GM18870 (cell line): Measurements from ENCODE around the gene GDF15.

Experiments used
- ATAC-seq: cut with Tn5 transposase; IDR thresholded peaks from one replicate; pipeline ENCODE4 v1.9.1; 2021; ENCODE audit warnings: moderate library complexity; ENCODE audit not compliant: unreplicated experiment

GDF15 gene

DNA sequence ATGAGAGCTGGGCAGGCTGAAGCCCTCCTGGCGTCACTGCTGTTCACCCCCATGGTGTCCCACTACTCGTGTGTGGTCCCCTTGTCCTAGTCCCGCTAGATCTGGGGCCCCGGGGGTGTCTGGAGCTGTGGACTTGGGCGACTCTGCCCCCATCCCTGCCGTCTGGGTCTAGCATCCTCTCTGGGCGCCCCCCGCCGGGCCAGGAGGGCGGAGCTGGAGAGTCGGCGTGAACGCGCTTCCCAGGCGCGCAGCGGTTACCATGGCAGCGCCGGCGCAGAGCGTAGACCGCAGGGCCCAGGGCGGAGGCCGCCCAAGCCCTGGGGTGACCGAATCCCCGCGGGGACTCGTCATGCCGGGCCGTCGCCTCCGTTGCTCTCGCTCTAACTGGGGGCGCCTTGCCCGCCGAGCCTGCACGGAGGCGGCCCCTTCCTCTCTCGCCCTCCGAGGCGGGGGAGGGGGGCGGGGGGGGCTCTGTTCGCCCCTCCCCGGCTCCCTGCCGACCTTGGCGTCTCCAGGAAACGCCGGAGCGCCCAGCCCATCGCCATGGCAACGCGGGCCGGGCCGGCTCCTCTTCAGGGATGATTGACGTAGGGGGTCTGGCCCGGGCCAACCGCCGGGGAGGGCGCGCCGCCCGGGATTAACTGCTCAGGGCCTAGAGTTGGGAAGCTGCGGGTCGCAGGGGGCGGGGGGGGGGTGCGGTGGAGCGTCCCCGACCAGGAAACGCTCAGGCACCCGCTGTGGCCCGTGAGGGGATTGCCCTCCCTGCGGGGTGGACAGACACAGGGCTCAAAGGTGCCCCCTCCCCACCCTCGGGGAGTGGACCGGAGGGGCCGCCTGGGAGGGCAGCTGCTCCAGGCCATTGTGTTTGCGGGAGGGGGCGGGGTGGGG, 43.1 kb downstream of the GDF15 start:
- ATAC-seq = no peak

DNA sequence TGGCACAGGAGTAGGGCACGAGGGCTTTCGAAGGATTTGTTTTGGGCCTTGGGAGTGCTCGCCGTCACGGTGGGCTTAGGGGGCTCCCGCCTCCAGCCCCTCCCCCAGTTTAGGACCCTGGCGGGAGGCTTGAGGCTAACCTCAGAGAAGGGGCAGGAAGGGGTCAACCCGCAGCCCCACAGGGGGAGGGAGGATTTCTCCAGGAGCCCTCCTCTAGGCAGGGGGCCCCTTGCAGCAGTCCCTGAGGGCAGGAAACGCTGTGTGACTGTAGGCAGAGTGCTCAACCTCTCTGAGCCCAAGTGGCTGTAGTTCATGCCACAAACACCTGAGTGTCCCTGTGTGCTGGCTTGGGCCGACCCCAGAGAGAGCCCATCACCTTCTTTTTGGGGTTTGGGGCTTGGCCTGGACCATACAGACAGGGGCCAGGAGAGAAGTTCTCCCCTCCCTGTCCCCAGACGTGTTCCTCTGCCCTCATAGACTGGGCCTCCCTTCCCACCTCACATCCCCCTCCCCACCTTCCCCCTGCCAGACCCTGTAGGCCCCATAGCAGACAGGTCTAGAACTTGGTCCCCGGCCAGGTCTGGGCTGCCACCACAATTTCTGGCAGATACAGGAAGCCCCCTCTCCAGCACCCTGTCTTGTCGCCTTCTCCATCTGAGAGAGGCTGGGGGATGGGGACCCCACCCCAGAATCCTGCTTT, 43.9 kb downstream of the GDF15 start:
- ATAC-seq = no peak

DNA sequence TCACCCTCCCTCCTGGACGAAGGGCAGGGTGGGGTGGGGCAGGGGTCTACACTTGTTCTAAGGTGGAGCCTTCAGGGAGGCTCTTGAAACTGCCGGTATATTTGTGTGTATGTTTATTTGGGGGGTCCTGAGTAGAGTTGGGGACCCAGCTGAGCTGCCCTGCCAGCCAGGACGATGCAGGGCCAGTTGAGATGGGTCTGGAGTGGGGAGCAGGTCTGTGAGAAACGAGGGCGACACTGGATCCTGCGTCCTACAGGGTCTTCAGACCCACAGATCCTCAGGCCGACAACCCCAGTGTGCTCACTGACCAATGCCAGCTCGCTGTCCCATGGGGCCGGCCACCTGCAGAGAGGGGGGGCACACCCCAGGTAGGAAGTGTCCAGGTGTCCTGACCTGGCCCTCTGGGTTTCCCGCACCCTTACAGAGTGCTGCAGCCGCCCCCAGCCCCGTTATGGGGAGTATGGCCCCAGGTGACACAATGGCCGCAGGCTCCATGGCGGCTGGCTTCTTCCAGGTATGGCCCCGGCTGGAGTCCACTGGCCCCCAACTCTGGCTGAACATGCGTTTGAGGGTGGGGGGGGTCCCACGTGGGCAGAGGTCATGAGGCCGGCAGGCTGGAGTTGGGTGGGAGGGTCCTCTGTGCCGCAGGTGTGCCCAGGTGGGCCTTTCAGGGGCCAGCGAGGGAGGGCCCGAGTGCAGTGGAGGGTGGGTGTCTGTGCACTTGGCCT, 44.6 kb downstream of the GDF15 start:
- ATAC-seq = no peak

DNA sequence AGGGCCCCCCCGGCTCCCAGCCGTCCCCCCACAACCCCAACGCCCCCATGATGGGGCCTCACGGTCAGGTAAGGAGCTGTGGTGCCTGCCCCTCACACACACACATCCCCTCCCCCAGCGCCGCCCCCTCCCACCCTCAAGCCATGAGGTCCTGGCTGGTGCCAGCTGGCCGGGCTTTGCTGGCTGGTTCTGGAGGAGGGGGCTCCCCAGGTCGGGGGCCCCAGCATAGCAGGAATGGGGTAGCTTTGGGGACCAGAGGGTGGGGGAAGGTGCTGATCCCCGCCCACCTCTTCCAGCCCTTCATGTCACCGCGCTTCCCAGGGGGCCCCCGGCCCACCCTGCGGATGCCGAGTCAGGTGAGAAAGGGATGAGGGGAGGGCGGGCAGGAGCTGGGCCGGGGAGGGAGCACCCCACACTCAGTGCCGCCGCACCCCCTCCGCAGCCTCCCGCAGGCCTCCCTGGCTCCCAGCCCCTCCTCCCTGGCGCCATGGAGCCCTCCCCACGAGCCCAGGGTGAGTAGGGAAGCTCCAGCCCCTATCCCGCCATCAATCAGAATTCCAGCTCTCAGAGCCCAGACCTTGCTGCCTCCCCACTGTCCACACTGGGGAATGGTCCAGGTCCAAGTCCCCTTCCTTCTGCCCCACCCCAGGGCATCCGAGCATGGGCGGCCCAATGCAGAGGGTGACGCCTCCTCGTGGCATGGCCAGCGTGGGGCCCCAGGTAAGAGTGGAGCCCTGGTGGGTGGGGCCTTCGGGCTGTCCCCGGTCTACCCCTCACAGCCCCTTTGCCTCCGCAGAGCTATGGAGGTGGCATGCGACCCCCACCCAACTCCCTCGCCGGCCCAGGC, 45.6 kb downstream of the GDF15 start:
- ATAC-seq = no peak

DNA sequence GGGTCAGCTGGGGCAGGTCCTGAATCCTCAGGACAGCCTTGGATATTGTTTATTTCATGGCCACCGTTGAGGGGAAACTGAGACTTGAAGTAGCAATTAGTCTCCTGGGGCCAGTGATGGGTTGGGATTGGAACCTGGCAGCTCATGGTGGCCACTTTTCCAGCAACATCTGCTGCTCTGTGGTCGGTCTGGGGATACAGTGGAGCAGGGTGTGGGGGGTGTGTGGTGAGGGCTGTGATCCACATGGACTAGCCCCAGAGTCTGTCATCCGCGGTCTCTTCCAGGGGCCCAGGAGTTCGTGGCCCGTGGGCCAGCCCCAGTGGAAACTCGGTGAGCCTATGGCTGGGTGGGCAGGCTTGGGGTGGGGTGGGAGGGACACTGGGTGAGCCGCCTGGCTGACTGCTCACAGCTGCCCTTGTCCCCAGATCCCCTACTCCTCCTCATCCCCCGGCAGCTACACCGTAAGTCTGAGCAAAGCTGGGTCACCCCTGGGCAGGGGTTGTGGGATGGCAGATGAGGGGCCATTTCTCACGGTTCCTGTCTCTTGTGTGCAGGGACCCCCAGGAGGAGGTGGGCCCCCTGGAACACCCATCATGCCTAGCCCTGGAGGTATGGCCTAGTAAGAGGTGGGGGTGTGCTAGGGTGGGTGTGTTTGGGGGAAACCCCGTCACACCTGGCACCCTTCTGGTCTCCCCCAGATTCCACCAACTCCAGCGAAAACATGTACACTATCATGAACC, 46.5 kb downstream of the GDF15 start:
- ATAC-seq = no peak

DNA sequence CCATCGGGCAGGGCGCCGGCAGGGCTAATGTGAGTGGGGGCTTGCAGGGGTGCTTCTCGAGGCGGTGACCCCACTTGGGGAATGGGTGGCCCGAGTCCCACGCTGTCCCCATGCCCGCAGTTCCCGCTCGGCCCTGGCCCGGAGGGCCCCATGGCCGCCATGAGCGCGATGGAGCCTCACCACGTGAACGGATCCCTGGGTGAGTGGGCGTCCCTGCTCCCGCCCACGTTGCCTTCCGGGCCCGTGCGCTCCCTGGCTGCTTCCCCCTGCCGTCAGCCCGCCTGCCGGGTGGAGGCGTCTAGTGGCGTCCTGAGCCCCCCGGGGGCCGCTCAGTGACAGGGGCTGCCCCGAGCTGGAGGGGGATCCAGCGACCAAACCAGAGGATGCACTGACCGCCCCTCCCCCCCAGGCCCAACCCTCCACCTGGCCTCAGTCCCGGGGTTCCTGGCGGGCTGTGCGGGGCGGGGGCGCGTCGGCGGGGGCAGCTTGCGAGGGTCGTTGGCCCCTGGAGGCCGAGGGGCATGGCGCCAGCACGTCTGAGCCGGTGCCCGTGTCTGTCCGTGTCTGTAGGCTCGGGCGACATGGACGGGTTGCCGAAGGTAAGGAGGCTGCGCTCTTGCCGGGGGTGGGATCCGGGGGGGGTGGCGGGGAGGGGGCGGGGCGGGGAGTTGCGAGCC, 47.2 kb downstream of the GDF15 start:
- no peak for ATAC-seq

DNA sequence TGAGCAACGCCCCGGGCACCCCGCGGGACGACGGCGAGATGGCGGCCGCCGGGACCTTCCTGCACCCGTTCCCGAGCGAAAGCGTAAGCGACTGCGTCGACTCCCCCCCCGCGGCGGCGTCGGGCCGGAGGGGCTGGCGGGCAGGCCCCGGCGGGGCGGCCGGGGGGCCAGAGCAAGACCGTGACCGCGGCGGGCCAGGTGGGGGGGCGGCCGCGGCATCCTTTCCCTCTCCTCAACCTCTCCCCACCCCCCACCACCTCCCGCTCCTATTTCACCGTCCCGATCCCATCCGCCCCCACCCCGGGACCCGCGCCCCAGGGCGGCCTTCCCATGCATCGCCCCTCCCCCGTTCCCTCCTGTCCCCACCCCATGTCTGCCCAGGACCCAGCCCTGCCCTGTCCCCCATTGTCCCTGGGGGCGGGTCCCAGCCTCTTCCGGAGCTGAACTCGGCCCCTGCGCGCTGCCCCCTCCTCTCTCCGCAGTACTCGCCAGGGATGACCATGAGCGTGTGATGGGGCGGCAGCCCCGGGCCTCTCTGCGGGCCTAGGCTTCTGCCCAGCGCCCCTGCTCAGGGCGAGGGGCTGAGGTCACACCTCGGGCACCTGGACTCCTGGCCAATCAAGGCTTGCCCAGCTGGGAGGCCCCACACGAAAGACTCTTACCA, 47.9 kb downstream of the GDF15 start:
- no peak for ATAC-seq

DNA sequence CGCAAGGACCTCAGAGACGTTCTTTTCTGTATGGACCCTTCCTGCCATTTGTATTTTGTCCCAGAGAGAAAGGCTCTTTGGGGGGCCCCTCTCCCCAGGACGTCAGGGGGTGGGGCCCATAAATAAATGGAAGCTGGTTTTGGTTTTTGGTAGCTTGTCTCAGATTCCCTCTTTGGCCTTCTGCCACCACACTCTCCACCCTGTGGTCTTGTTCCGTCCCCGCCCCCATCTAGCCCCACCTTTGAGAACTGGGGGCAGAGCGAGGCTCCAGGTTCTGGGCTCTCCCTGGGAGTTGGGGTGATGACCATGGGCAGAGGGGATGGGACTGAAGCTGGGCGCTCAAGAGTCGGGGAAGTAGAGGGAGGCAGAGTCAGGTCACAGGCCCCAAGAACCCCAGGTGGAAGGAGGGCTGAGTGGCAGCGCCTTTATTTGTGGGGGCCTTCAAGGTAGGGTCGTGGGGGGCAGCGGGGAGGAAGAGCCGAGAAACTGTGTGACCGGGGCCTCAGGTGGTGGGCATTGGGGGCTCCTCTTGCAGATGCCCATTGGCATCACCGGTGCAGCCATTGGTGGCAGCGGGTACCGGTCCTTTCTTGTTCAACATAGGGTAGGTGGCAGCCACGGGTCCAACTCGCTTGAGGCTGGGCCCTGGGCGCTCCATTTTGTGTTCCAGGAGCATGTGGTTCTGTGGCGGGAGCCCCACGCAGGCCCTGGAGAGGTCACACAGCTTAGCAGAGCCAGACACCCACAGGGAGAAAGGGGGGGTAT, 48.6 kb downstream of the GDF15 start:
- no peak for ATAC-seq

DNA sequence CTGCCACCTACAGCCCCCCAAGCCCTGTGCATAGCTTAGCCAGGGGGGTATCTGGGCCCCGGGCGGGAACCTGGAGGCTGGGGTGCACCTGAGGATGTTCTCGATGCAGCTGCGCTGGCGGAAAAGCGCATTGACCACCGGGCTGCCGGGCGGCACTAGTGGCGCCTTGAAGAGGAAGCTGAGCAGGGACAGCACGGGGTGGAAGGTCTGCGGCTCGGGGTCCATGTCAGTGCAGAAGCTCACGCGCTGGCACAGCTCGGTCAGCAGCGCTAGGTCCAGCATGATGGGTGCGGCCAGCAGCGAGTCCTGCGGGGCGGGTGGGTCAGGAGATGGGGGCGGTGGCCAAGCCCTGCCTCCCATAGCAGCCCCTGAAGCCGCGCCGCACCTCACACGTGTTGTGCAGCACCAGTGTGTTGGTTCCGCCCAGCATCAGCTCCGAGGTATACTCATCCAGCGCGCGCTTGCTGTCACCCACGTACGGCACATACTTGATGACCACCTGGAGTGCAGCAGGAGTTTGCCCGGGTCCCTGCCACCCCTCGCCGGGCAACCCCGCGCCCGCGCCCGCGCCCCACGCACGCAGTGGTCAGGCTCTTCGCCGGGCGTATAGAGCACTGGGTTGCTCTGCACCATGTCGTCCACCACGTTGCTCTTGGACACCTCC, 49.4 kb downstream of the GDF15 start:
- ATAC-seq = no peak

DNA sequence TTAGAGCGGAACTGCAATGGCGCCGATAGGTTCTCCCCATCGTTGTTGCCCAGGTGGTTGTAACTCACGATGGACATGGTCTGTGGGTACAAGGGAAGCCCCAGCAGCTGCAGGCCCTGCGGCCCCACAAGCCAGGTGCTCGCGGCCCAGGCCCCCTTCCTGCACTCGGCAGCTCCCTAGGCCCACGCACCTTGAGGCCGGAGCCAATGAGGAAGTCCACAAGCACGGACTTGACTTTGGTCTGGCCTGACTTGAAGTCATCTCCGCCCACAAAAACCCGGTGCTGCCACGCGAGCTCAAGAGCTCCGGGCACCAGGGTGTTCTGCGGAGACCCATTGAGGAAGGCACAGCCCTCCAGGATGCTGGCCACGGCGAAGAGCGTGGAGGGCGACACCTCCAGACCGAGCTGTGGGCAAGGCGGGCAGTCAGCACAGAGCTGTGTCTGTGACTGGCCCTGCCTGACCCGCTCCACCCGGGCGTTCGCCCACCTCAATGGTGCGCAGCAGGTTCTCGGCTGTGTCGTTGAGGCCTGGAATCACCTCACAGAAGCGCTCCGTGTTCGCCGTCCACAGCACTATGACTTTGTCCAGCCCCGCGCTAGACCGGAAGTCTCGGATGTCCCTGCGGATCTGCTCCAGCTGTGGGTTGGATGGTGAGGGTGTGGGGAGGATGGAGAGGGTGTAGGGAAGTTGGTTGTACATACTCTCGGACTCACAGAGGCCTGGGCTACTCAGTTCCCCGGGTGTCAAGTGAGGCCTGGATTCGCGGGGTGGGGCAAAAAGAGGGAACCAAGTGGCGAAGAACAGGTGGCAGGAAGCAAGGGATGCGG, 50.1 kb downstream of the GDF15 start:
- no peak for ATAC-seq

DNA sequence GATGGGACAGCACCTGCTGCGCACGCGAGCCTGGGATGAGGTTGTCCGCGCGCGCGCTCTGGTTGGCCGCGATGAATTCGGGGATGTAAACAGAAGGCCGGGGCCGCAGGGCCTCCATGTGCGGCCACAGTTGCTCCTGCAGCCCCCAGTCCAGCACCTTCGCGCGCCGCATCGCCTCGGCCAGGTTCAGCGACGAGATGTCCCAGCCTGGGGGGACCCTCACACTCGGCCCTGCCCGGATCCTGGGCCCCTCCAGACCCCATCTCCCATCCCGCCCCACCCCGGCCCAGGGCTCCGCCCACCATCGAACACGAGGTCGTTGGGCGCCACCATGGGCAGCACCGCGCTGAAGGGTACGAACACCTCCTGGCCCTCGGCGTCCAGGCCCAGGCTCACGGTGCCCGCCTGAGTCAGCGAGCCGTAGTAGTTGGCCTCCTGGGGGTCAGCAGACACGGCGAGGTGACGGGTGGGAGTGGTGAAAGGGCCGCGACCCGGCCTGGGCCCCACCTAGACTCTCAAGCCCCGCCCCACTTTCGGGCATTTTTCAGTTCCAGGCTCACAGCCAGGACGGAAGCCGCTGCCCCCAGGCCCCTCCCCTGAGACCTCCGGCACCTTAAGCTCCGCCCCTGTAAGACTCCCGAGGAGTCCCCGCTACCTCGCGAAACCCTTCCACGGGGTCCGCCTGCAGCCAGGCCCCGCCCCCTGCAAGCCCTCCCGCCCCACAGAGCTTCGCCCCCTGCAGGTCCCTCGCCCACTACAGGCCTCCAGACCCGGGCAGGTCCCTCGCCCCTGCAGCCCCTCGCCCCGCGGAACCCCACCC, 50.9 kb downstream of the GDF15 start:
- ATAC-seq = peak; percentile 40

DNA sequence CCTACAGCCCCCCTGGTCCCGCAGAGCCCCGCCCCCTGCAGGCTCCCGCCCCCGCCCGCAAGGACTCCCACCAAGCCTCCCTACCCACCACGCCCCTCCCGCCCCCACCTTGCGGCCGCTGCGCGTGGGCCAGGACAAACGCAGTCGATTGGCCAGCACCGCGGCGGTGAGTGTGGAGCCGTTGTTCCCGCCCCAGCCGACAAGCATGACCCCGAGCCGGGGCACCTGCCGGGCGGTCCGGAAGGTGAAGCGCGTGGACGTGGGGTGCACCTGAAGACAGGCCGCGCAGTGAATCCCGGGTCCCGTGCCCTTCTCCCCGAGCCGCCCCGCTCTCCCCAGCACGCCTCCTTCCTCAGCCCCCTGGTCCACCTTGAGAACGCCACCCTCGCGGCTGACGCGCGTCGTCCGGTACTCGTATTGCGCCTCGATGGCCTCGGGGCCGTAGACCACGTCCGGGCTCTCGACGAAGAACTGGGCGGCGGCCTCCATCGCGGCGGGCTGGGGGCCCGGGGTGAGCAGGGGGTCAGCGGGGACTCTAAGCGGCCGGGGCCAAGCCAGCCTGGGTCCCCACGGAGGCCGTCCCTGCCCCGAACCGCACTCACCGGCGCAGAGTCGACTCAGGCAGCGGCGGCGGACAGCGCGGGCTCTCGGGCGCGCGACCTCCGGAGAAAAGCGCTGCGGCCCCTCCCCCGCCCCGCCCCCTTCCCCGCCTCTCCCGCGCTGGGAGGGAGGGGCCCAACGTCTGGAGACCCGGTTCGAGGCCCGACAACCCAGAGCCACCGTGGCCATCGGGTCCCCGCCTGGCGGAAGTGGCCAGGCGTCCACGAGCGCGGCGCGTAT, 51.8 kb downstream of the GDF15 start, which contains the start of gene ISYNA1:
Gene ISYNA1, minus strand, starts transcription at position 643 of the 840 bp plus-strand sequence. Its CDS starts 154 bp downstream, at position 489.
- ATAC-seq = no peak

DNA sequence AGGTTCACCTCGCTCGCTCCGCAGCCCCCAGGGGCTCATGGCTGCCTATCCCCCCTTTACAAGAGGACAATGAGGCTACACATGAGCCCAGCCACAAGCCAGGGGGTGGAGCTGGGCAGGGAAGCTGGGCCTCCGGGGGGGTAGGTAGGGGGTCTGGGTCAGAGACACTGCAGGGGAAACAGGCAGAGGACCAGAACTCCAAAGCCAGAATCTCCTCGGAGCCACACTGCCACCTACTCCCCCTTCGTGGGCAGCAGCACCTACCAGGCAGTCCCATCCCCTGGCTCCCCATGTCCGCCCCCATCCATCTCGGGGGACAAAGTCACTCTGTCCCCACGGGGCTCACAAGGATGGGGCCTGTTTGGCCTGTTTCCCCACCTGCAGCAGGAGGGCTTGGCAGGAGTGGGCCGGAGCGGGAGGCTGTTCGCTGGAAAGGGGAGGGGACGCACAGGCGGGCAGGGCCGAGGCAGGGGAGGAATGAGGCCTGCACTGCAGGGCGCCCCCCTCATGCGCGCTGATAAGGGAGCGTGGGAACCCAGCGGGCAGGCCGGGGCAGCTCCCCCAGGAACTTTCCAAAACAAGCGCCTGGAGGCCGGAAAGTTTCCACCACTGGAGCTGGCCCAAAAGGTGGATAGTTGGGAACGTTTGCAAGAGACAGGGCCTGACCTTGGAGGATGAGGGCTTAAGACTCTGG, 52.5 kb downstream of the GDF15 start:
- no peak for ATAC-seq
